HL-60 (cell line): ENCODE results near the gene CLIC3.

Experiments used
- DNase-seq, 2 experiments: peaks; one replicate each; pipeline ENCODE4 v3.0.0-alpha.2; 2010 to 2020; ENCODE audit warnings: low read depth in 1 of 2, low spot score in 1 of 2
- H3K27ac ChIP-seq: fragments of 250-450 bp; sonication (Bioruptor Pico); replicated peaks from 2 replicates; pipeline ENCODE4 v1.5.1; 2020; ENCODE audit warnings: mild to moderate bottlenecking, moderate library complexity
- H3K27me3 ChIP-seq: fragments of 250-450 bp; sonication (Bioruptor Pico); 2 replicates; pipeline ENCODE4 v1.5.1; 2021; ENCODE audit warnings: mild to moderate bottlenecking, moderate library complexity; ENCODE audit not compliant: insufficient read depth, poor library complexity, severe bottlenecking
- H3K4me3 ChIP-seq: replicated peaks from 2 replicates; pipeline ENCODE4 v1.5.1; 2011; ENCODE audit warnings: mild to moderate bottlenecking, control low read depth, low read length; ENCODE audit not compliant: insufficient read depth
- CTCF ChIP-seq: IDR thresholded peaks from one replicate; pipeline ENCODE4 v1.5.1; 2011; ENCODE audit warnings: low read length, control low read depth, inconsistent platforms; ENCODE audit not compliant: insufficient read depth
- GABPA ChIP-seq: IDR thresholded peaks from 2 replicates; pipeline ENCODE4 v1.6.1; 2012; ENCODE audit warnings: low read depth
- POLR2AphosphoS5 ChIP-seq: IDR thresholded peaks from 2 replicates; pipeline ENCODE4 v1.6.1; 2012; ENCODE audit warnings: low read depth
- REST ChIP-seq: IDR thresholded peaks from 2 replicates; pipeline ENCODE4 v1.6.1; 2012; ENCODE audit warnings: low read depth; ENCODE audit not compliant: insufficient replicate concordance
- SPI1 ChIP-seq: IDR thresholded peaks from 2 replicates; pipeline ENCODE4 v1.6.1; 2012; ENCODE audit warnings: low read depth, mild to moderate bottlenecking, borderline replicate concordance

Gene CLIC3

GRCh38 chr9:136957901-136958300, 38.5 kb downstream of the CLIC3 start:
- Histone ChIP-seq H3K27me3 (no peaks in the 10 kb centered on the region), H3K4me3 (no peak overlapping the region), H3K27ac (no peak overlapping the region)
- DNase-seq, result no peak
- no peak for TF ChIP-seq REST
- no peak for TF ChIP-seq POLR2AphosphoS5

- H3K27me3 ChIP-seq, result no peaks in the 10 kb centered on the region
- H3K27ac ChIP-seq, result no peak overlapping the region
- no peak for TF ChIP-seq POLR2AphosphoS5
- no peak for TF ChIP-seq GABPA
- TF ChIP-seq SPI1, result no peak
- TF ChIP-seq CTCF, result no peak
- TF ChIP-seq REST, result no peak
Measured at GRCh38 chr9:136957461-136957860, 38.9 kb downstream of the CLIC3 start.

GRCh38 chr9:136956604-136957003, 39.8 kb downstream of the CLIC3 start:
- Histone ChIP-seq H3K27ac (no peak overlapping the region), H3K4me3 (no peak overlapping the region), H3K27me3 (no peaks in the 10 kb centered on the region)
- TF ChIP-seq CTCF (no peak), REST (no peak), POLR2AphosphoS5 (no peak), GABPA (no peak), SPI1 (no peak)
- no peak for DNase-seq

More at GRCh38 chr9:136957461-136957860, 38.9 kb downstream of the CLIC3 start:
- H3K4me3 ChIP-seq, result no peak overlapping the region
- DNase-seq, result no peak

GRCh38 chr9:136955943-136956335, 40.4 kb downstream of the CLIC3 start:
- TF ChIP-seq REST (no peak), GABPA (no peak), SPI1 (no peak), CTCF (no peak), POLR2AphosphoS5 (no peak)
- no peak overlapping the region for H3K4me3 ChIP-seq
- H3K27ac ChIP-seq, result no peak overlapping the region
- DNase-seq, result no peak
- H3K27me3 ChIP-seq, result no peaks in the 10 kb centered on the region
